GM21529 (cell line): ENCODE measurements around the gene SLC25A24.

Experiments
- ATAC-seq: cut with Tn5 transposase; IDR thresholded peaks from one replicate; pipeline ENCODE4 v1.9.1; 2021; ENCODE audit not compliant: unreplicated experiment

Gene SLC25A24

DNA sequence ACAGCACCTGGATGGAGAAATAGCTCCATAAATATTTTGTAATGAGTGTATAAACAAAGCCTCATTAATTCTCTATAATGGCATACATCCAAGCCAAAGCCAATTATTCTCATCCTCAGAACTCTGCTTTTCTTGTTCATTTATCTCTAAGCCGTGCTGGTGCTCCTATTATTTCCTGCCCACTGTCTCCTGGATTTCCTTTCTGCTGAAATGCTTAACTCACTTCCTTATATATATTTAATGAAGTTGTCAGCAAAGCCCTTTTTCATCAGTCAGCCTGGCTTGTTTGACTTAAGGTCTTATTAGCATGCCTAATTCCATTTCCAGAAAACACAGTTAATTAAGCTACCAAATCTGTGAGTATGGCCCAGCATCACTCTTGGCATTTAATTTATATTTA is 93.4 kb downstream of the SLC25A24 start:
- ATAC-seq = no peak

DNA sequence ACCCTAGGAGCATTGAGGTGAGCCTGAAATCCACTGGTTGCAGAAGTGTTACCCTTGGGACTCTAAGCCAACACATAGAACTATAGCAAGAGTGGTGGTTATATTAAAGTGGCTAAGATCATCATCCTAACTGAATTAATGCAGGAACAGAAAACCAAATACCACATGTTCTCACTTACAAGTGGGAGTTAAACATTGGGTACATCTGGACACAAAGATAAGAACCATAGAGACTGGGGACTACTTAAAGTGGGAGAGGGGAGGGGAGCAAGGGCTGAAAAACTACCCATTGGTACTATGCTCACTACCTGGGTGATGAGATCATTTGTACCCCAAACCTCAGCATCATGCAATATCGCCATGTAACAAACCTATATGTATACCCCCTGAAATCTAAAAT is 100.0 kb downstream of the SLC25A24 start:
- no peak for ATAC-seq

DNA sequence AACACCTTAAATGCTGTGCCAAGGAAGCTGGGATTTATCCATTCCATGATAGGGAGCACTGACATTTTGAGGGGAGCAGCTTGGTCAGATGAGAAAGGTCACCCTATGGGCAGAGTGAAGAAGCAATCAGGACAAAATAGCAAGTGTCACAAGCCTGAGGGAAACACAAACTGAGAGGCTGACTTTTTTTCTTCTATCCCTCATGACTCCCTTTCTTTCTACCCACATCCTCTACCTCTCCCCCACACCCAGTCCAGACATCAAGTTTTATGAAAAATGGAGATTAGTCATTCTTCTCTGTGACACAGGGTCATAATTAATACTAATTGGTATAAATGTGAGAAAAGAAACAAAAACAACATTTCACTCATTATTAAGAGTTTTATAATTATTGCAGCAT is 103.1 kb downstream of the SLC25A24 start:
- ATAC-seq = no peak

DNA sequence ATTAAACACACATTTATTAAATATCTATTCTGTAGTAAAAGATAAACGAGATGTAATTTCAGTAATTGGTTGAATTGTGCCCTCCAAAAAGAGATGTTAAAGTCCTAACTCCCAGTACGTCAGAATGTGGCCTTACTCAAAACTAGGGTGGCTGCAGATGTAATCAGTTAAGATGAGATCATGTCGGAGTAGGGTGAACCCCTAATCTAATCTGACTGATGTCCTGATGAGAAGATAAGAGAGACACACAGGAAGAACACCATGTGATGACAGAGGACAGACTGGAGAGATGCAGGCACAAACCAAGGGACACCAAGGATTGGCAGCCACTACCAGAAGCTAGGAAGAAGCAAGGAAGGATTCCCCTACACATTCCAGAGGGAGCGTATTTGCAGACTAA is 104.1 kb downstream of the SLC25A24 start:
- ATAC-seq = no peak

DNA sequence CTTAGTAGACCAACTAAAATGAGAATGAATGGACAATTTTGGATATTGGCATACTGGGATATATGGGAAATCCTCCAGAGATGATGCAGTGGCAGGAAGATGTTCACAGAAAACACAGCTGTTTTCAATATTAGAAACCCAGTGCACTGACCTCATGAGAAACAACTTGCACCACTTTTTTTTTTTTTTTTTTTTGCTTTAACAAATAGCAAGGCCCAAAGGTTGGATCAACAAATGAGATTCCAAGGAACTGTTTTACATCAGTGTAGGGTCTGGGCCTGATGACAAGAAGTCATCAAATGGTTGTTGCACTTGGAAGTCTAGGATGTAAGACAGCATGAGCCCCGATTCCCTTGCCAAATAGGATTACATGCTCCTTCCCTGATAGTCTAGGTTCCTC is 110.7 kb downstream of the SLC25A24 start:
- ATAC-seq = no peak

DNA sequence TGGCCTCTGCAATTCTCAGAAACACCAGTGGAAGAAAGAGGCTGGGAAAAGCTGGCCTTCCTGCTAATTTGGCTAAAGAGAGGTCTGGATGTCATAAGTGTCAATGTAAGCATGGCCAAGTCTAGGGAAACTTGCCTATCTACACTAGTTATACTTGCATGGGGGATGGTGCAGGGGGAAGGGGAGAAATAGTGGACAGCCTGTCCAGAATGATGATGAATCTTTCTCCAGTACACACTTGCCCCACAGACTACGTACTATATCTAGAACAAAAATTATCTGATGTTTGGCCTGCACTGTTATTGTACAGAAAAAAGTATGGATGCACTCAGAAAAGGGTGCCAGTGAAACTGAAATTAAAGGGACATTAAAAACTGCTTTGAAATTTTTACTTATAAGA is 114.5 kb downstream of the SLC25A24 start:
- ATAC-seq = no peak

DNA sequence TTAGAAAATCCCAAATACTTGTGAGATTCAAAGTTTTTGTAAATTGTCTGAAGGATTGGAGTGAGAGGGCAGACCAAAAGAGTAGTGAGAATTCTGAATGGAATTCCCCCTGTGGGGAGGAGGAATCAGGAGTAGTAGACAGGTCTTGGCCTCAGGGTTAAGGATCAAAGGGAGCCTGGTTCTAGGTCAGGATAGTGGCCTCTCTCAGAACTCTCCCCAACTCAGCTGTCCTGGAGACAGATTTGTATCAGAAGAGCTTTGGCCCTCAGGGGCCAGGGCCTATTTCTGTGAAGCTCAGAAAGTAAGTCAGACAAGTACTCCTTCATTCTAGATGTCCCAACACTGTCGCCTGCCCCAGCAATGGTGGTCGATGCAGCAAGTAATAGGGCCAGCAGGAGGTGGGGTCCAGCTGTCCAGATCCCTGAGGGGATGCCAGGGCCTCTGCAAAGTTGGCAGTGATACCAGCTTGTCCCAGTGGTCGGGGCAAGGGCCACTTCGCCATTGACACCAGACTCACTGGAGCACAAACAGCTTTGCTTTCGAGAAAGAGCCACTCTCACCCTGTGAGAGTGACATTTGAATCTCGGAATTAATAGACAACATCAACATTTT is 115.2 kb downstream of the SLC25A24 start:
- ATAC-seq = no peak
